ENCODE results near the gene RUNX3. TPM values are rescaled to one million over a fixed set of nuclear protein-coding genes. Genes with fewer than 3 reads are reported as not detected.
A peak's percentile ranks its signal among the peaks of the same experiment; 100 is the strongest.

RUNX3 gene
- total RNA-seq, 1 donor from 2014 or later, result 0.41 TPM

GRCh38 chr1:24862775-24863483 lies 67.1 kb downstream of the RUNX3 start:
- H3K4me1 Mint-ChIP-seq (ENCODE audit: unreplicated experiment), result peaks cover 28% of the 10 kb centered on the region
- no peaks in the 10 kb centered on the region for H3K9me3 Mint-ChIP-seq
- no peaks in the 10 kb centered on the region for H3K36me3 Mint-ChIP-seq
- H3K27me3 Mint-ChIP-seq, result peaks cover 4% of the 10 kb centered on the region
- no peak overlapping the region for H3K4me3 Mint-ChIP-seq
- TF ChIP-seq, protein P1, sequence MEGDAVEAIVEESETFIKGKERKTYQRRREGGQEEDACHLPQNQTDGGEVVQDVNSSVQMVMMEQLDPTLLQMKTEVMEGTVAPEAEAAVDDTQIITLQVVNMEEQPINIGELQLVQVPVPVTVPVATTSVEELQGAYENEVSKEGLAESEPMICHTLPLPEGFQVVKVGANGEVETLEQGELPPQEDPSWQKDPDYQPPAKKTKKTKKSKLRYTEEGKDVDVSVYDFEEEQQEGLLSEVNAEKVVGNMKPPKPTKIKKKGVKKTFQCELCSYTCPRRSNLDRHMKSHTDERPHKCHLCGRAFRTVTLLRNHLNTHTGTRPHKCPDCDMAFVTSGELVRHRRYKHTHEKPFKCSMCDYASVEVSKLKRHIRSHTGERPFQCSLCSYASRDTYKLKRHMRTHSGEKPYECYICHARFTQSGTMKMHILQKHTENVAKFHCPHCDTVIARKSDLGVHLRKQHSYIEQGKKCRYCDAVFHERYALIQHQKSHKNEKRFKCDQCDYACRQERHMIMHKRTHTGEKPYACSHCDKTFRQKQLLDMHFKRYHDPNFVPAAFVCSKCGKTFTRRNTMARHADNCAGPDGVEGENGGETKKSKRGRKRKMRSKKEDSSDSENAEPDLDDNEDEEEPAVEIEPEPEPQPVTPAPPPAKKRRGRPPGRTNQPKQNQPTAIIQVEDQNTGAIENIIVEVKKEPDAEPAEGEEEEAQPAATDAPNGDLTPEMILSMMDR (conservative IDR thresholded peaks at IDR 0.05), result no peak
- H3K27ac Mint-ChIP-seq, result no peak overlapping the region
- DNase-seq (ENCODE audit: extremely low spot score, unreplicated experiment), result peak; percentile 49

GRCh38 chr1:24861821-24862727 lies 68.0 kb downstream of the RUNX3 start:
- Mint-ChIP-seq H3K4me3 (peak overlapping the region; percentile 63), H3K36me3 (no peaks in the 10 kb centered on the region), H3K9me3 (no peaks in the 10 kb centered on the region), H3K27ac (peak overlapping the region; percentile 72), H3K27me3 (peaks cover 1% of the 10 kb centered on the region), H3K4me1 (ENCODE audit: unreplicated experiment) (peaks cover 25% of the 10 kb centered on the region)
- TF ChIP-seq, protein P1 (conservative IDR thresholded peaks at IDR 0.05), result no peak
- no peak for DNase-seq (ENCODE audit: extremely low spot score, unreplicated experiment)

GRCh38 chr1:24860841-24861240 lies 69.2 kb downstream of the RUNX3 start:
- no peaks in the 10 kb centered on the region for H3K27me3 Mint-ChIP-seq
- TF ChIP-seq, protein P1 (conservative IDR thresholded peaks at IDR 0.05), result no peak
- H3K4me3 Mint-ChIP-seq, result no peak overlapping the region
- H3K36me3 Mint-ChIP-seq, result no peaks in the 10 kb centered on the region
- DNase-seq (ENCODE audit: extremely low spot score, unreplicated experiment), result no peak
- H3K4me1 Mint-ChIP-seq (ENCODE audit: unreplicated experiment), result peaks cover 23% of the 10 kb centered on the region
- H3K9me3 Mint-ChIP-seq, result no peaks in the 10 kb centered on the region
- H3K27ac Mint-ChIP-seq, result no peak overlapping the region

GRCh38 chr1:24859063-24860010 lies 70.7 kb downstream of the RUNX3 start:
- TF ChIP-seq, protein P1 (conservative IDR thresholded peaks at IDR 0.05), result no peak
- H3K4me3 Mint-ChIP-seq, result no peak overlapping the region
- no peaks in the 10 kb centered on the region for H3K9me3 Mint-ChIP-seq

GRCh38 chr1:24858277-24858676 lies 71.8 kb downstream of the RUNX3 start:
- TF ChIP-seq, protein P1 (conservative IDR thresholded peaks at IDR 0.05), result no peak

More at GRCh38 chr1:24859063-24860010, 70.7 kb downstream of the RUNX3 start:
- Mint-ChIP-seq H3K27ac (no peak overlapping the region), H3K27me3 (no peaks in the 10 kb centered on the region), H3K4me1 (ENCODE audit: unreplicated experiment) (peaks cover 15% of the 10 kb centered on the region), H3K36me3 (no peaks in the 10 kb centered on the region)
- DNase-seq (ENCODE audit: extremely low spot score, unreplicated experiment), result no peak

More at GRCh38 chr1:24858277-24858676, 71.8 kb downstream of the RUNX3 start:
- no peak for DNase-seq (ENCODE audit: extremely low spot score, unreplicated experiment)
- no peaks in the 10 kb centered on the region for H3K27me3 Mint-ChIP-seq
- H3K27ac Mint-ChIP-seq, result no peak overlapping the region
- H3K9me3 Mint-ChIP-seq, result no peaks in the 10 kb centered on the region
- no peak overlapping the region for H3K4me3 Mint-ChIP-seq
- H3K36me3 Mint-ChIP-seq, result no peaks in the 10 kb centered on the region
- H3K4me1 Mint-ChIP-seq (ENCODE audit: unreplicated experiment), result peaks cover 12% of the 10 kb centered on the region
